Measurements from ENCODE around the gene SERINC3.

Gene SERINC3

GRCh38 chr20:44454306-44454963 is 67.4 kb downstream of the SERINC3 start:
- FAIRE-seq (no peak), DNase-seq (ENCODE audit: insufficient read length, low spot score) (no peak)
- TF ChIP-seq POLR2A (IDR thresholded peaks at IDR 0.05; ENCODE audit: low read depth, low read length), result no peak

- FAIRE-seq, result no peak
- no peak for DNase-seq (ENCODE audit: insufficient read length, low spot score)
- no peak for TF ChIP-seq POLR2A (IDR thresholded peaks at IDR 0.05; ENCODE audit: low read depth, low read length)
Observed at GRCh38 chr20:44450903-44451450, 70.9 kb downstream of the SERINC3 start.

- TF ChIP-seq POLR2A (IDR thresholded peaks at IDR 0.05; ENCODE audit: low read depth, low read length), result no peak
- DNase-seq (ENCODE audit: insufficient read length, low spot score) (no peak), FAIRE-seq (no peak)
Observed at GRCh38 chr20:44450281-44450889, 71.5 kb downstream of the SERINC3 start.

- no peak for FAIRE-seq
- no peak for DNase-seq (ENCODE audit: insufficient read length, low spot score)
- TF ChIP-seq POLR2A (IDR thresholded peaks at IDR 0.05; ENCODE audit: low read depth, low read length), result no peak
Observed at GRCh38 chr20:44449864-44450263, 72.0 kb downstream of the SERINC3 start.

GRCh38 chr20:44448753-44449546 is 72.9 kb downstream of the SERINC3 start:
- DNase-seq (ENCODE audit: insufficient read length, low spot score), result no peak

GRCh38 chr20:44447827-44448419 is 73.9 kb downstream of the SERINC3 start:
- no peak for FAIRE-seq

More at GRCh38 chr20:44448753-44449546, 72.9 kb downstream of the SERINC3 start:
- no peak for FAIRE-seq
- TF ChIP-seq POLR2A (IDR thresholded peaks at IDR 0.05; ENCODE audit: low read depth, low read length), result no peak

More at GRCh38 chr20:44447827-44448419, 73.9 kb downstream of the SERINC3 start:
- TF ChIP-seq POLR2A (IDR thresholded peaks at IDR 0.05; ENCODE audit: low read depth, low read length), result no peak
- no peak for DNase-seq (ENCODE audit: insufficient read length, low spot score)

All from H54 (cell line).